ENCODE measurements around the gene GOLGA5. TPM values are rescaled to one million over a fixed set of nuclear protein-coding genes. Genes with fewer than 3 reads are reported as not detected.

The GOLGA5 gene
- total RNA-seq, 4 donors from 2014 or later: 27.0 to 34.8 (median 33.8) TPM

DNA sequence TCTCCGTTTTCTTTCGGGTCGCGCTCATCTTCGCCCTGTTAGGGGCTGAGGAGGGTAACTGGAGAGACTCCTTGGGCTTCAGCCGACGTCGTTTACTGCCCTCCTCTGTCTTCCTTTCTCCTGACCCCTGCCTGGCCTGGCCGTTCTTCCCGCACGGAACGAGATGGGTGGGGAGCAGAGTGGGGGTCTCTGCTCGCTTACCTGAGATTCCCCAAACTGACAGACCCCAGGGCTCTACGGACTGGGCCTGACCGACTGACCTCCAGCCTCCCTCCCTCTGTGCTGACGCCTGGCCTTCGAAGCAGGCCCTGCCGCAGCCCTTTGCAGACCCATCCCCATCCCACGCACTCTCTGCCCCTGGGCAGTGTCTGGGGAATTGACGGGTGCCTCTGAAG is 439 bp downstream of the GOLGA5 start:
- intact Hi-C loops (cut with DNase I; ENCODE audit: low total_unique reads) (loop anchor here (1.0 to 10.0 kb wide), 5 partner anchors 46 to 754 kb away; partner anchors contain the start of genes BTBD7, CPSF2, LGMN and LYSET), in situ Hi-C loops (cut with MboI; ENCODE audit: low sequenced_read_pairs in 4 of 4) (loop anchor here in 2 of 4 donors (5.0 to 25.0 kb wide), 2 partner anchors 47 to 682 kb away; partner anchors contain the start of genes ATXN3 (in 1 of the 2), CPSF2 (in 1 of the 2), LGMN (in 1 of the 2) and NDUFB1 (in 1 of the 2))
- Histone ChIP-seq H3K4me1 (peaks cover 15 to 26% of the 10 kb centered on the region in 2 donors), H3K4me3 (peak overlapping the region; percentile 76 to 95 (median 92)), H3K27ac (peak overlapping the region; percentile 87 to 92 (median 90)), H3K36me3 (peaks cover 0 to 11% of the 10 kb centered on the region in 2 donors), H3K9me3 (no peaks in the 10 kb centered on the region), H3K27me3 (no peaks in the 10 kb centered on the region)
- DNase-seq (no peak), ATAC-seq (peak in 1 of 2 donors; percentile 5)
- TF ChIP-seq, protein P1, sequence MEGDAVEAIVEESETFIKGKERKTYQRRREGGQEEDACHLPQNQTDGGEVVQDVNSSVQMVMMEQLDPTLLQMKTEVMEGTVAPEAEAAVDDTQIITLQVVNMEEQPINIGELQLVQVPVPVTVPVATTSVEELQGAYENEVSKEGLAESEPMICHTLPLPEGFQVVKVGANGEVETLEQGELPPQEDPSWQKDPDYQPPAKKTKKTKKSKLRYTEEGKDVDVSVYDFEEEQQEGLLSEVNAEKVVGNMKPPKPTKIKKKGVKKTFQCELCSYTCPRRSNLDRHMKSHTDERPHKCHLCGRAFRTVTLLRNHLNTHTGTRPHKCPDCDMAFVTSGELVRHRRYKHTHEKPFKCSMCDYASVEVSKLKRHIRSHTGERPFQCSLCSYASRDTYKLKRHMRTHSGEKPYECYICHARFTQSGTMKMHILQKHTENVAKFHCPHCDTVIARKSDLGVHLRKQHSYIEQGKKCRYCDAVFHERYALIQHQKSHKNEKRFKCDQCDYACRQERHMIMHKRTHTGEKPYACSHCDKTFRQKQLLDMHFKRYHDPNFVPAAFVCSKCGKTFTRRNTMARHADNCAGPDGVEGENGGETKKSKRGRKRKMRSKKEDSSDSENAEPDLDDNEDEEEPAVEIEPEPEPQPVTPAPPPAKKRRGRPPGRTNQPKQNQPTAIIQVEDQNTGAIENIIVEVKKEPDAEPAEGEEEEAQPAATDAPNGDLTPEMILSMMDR (IDR thresholded peaks at IDR 0.05 in 4 of 5, conservative IDR thresholded peaks at IDR 0.05 in 1 of 5): no peak
- no peak for TF ChIP-seq POLR2A (IDR thresholded peaks at IDR 0.05)

DNA sequence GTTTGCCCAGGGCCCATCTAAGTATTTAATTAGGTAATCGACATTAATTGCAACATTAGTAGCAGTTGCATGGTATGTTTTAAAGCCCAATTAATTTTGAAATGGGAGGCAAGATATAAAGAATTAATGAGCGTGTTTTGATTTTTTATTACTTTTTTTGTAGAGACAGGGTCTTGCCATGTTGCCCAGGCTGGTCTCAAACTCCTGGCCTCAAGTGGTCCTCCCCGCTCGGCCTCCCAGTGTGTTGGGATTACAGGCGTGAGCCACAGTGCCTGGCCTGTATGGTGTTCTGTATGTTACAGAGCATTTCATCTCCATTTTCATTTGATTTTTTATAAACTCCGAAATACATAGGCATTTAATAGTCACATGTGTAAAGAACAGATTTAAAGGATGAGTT is 856 bp downstream of the GOLGA5 start:
- in situ Hi-C loops (cut with MboI; ENCODE audit: low sequenced_read_pairs in 4 of 4): loop anchor here in 2 of 4 donors (5.0 to 25.0 kb wide), 2 partner anchors 48 to 683 kb away; partner anchors contain the start of genes ATXN3 (in 1 of the 2), CPSF2 (in 1 of the 2), LGMN (in 1 of the 2) and NDUFB1 (in 1 of the 2)
- no peak for DNase-seq
- TF ChIP-seq, protein P1 (IDR thresholded peaks at IDR 0.05 in 4 of 5, conservative IDR thresholded peaks at IDR 0.05 in 1 of 5): no peak
- no peak for TF ChIP-seq POLR2A (IDR thresholded peaks at IDR 0.05)
- ATAC-seq: no peak
- intact Hi-C loops (cut with DNase I; ENCODE audit: low total_unique reads): loop anchor here (1.0 to 10.0 kb wide), 5 partner anchors 47 to 755 kb away; partner anchors contain the start of genes BTBD7, CPSF2, LGMN and LYSET
- Histone ChIP-seq H3K27me3 (no peaks in the 10 kb centered on the region), H3K4me3 (peak overlapping the region; percentile 76 to 95 (median 92)), H3K27ac (peak overlapping the region; percentile 87 to 92 (median 90)), H3K36me3 (peaks cover 0 to 11% of the 10 kb centered on the region in 2 donors), H3K4me1 (peaks cover 15 to 31% of the 10 kb centered on the region in 2 donors), H3K9me3 (no peaks in the 10 kb centered on the region)

DNA sequence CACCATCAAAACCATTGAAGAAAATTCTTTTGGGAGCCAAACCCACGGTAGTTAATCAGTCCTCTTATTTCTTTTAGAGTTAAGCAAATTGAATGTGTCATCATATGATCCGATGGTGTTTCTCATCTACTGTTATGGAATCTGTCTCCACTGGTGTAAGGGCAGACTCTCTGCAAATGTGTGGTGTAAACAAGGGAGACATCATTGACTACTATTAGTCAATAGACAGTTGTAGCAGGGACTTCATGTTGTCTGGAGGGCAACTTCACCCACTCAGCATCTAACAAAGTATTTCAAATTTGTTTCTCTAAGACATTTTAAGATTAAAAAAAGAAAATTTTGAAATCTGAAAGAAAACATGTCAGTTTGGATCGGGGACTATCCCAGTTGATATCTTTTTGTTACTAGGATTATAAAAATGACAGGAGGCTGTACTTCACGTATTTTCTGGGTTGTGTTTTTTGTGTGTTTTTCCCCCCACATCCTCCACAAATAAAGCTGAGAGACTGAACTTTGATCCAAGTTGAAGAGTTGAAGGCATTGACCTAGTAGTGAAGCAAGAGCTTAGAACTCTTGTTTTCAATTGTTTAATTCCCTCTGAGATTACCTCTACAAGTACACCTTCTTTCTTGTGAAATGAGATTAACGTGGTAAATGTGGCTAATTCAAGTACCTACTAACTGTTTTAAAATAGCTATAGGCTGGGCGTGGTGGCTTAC is 4.0 kb downstream of the GOLGA5 start:
- in situ Hi-C loops (cut with MboI; ENCODE audit: low sequenced_read_pairs in 4 of 4): loop anchor here in 1 of 4 donors (25.0 kb wide), 1 partner anchor 686 kb away; the partner anchor contains the start of genes ATXN3, CPSF2 and NDUFB1
- Histone ChIP-seq H3K36me3 (peaks cover 0 to 11% of the 10 kb centered on the region in 2 donors), H3K4me1 (peaks cover 34 to 53% of the 10 kb centered on the region in 2 donors), H3K9me3 (no peaks in the 10 kb centered on the region), H3K27ac (peak overlapping the region in 2 of 4 donors; percentile 17 to 41), H3K27me3 (no peaks in the 10 kb centered on the region), H3K4me3 (no peak overlapping the region)
- intact Hi-C loops (cut with DNase I; ENCODE audit: low total_unique reads): loop anchor here (10.0 kb wide), 2 partner anchors 387 to 673 kb away; partner anchors contain the start of genes CPSF2, LYSET, MOAP1 and NDUFB1
- ATAC-seq: no peak
- TF ChIP-seq, protein P1 (IDR thresholded peaks at IDR 0.05 in 4 of 5, conservative IDR thresholded peaks at IDR 0.05 in 1 of 5): no peak
- TF ChIP-seq POLR2A (IDR thresholded peaks at IDR 0.05): no peak
- no peak for DNase-seq

DNA sequence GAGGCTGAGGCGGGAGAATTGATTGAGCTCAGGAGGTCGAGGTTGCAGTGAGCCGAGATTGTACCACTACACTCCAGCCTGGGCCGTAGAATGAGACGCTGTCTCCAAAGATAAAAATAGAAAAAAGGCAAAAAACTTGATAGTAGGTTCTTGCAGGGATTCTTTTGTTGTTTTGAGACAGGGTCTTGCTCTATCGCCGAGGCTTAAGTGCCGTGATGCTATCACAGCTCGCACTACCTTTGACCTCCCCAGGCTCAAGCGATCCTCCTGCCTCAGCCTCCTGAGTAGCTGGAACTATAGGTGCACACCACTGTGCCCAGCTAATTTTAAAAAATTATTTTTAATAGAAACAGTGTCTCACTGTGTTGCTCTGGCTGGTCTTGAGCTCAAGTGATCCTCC is 4.7 kb downstream of the GOLGA5 start:
- Histone ChIP-seq H3K36me3 (peaks cover 0 to 11% of the 10 kb centered on the region in 2 donors), H3K4me3 (no peak overlapping the region), H3K27ac (peak overlapping the region in 1 of 4 donors; percentile 41), H3K27me3 (no peaks in the 10 kb centered on the region), H3K4me1 (peaks cover 34 to 47% of the 10 kb centered on the region in 2 donors), H3K9me3 (no peaks in the 10 kb centered on the region)
- intact Hi-C loops (cut with DNase I; ENCODE audit: low total_unique reads): loop anchor here (10.0 kb wide), 2 partner anchors 386 to 674 kb away; partner anchors contain the start of genes CPSF2, LYSET, MOAP1 and NDUFB1
- ATAC-seq (no peak), DNase-seq (no peak)
- in situ Hi-C loops (cut with MboI; ENCODE audit: low sequenced_read_pairs in 4 of 4): loop anchor here in 1 of 4 donors (25.0 kb wide), 1 partner anchor 687 kb away; the partner anchor contains the start of genes ATXN3, CPSF2 and NDUFB1
- TF ChIP-seq POLR2A (IDR thresholded peaks at IDR 0.05): no peak
- TF ChIP-seq, protein P1 (IDR thresholded peaks at IDR 0.05 in 4 of 5, conservative IDR thresholded peaks at IDR 0.05 in 1 of 5): no peak
